Uterus (tissue), 2 donors: ENCODE results near the gene PANK3.

Source experiments
- POLR2A ChIP-seq, 2 donors: fragments of 450-650 bp; IDR thresholded peaks; one replicate each; pipeline ENCODE4 v1.6.1; 2016; ENCODE audit warnings: antibody characterized with exemption in 2 of 2, mild to moderate bottlenecking in 1 of 2, moderate library complexity in 1 of 2
- TF ChIP-seq, protein P1 (sequence below), 4 experiments: fragments of 200-600 bp in 2 of 4; fragments of 450-650 bp in 2 of 4; sonication (generic) in 2 of 4; IDR thresholded peaks; one replicate each; pipeline ENCODE4 v1.5.1; 2016 to 2019; ENCODE audit warnings: antibody characterized with exemption in 4 of 4, mild to moderate bottlenecking in 2 of 4, moderate library complexity in 1 of 4

DNA sequence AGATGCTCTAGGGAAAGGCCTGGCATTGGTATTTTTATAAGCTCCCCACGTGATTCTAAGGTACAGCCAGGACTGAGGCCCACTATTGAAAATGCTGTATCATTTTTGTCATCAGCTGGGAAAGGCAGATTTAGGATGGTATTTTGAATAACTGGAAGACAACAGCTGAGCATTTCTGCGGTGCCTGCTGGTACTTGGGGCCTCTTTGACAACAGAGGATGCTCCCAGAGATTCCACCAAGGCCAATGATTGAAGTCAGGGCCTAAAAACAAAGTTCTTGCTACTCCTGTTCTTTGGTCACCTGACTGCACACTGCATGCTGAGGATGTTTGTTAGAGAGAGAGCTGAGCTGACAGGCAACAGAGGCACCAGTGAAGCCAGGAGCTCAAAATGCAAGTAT lies 42.0 kb downstream of the PANK3 start:
- TF ChIP-seq, protein P1, sequence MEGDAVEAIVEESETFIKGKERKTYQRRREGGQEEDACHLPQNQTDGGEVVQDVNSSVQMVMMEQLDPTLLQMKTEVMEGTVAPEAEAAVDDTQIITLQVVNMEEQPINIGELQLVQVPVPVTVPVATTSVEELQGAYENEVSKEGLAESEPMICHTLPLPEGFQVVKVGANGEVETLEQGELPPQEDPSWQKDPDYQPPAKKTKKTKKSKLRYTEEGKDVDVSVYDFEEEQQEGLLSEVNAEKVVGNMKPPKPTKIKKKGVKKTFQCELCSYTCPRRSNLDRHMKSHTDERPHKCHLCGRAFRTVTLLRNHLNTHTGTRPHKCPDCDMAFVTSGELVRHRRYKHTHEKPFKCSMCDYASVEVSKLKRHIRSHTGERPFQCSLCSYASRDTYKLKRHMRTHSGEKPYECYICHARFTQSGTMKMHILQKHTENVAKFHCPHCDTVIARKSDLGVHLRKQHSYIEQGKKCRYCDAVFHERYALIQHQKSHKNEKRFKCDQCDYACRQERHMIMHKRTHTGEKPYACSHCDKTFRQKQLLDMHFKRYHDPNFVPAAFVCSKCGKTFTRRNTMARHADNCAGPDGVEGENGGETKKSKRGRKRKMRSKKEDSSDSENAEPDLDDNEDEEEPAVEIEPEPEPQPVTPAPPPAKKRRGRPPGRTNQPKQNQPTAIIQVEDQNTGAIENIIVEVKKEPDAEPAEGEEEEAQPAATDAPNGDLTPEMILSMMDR (IDR thresholded peaks at IDR 0.05), result no peak
- TF ChIP-seq POLR2A (IDR thresholded peaks at IDR 0.05), result no peak
